ENCODE measurements around the gene C2orf92. TPM values are rescaled to one million over a fixed set of nuclear protein-coding genes. Genes with fewer than 3 reads are reported as not detected.

C2orf92 gene
- total RNA-seq, 1 experiment from 2014 or later = 5.3 TPM

DNA sequence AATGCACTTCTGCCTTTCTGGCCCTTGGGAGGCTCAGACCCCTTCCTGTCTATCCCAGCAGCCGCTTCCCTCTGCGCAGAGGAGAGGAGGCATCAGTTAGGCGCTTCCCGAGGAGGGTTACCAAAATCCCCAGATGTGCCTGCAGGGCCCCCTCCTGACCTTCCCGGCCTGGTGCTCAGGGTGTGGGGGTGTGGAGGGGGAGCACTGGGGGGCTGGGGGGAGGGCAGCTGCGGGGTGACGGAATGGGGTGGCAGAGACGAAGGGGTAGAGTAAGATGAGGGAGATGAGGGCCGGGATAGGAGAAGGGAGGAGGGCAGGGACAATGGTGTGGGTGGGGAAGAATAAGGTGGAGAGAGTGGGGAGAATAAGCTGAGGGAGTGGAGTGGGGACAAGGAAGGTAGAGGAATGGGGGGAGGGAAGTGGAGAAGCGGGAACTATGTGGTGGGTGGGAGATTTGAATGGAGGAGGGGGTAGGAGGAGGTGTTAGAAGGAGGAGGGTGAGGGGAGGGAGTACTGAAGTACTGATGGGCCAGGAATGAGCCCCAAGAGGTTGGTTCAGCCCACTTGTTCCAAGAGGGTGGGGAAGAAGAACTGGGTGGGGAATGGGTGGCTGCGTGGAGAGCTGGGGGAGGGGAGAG lies 37.3 kb downstream of the C2orf92 start:
- ChIA-PET POLR2A (interaction anchor here (0.7 kb wide), 1 partner anchor 462 kb away, joined by 4 read pairs; no protein-coding TSS in a partner anchor), CTCF (interaction anchor here (0.6 to 3.2 kb wide), 5 partner anchors 10 to 468 kb away, joined by 3 to 11 read pairs (median 4); no protein-coding TSS in a partner anchor)
- Mint-ChIP-seq H3K4me1 (ENCODE audit: insufficient read depth, unreplicated experiment) (no peaks in the 10 kb centered on the region), H3K36me3 (ENCODE audit: insufficient read depth, unreplicated experiment) (no peaks in the 10 kb centered on the region), H3K9me3 (ENCODE audit: unreplicated experiment) (no peaks in the 10 kb centered on the region), H3K27me3 (ENCODE audit: insufficient read depth, unreplicated experiment) (no peaks in the 10 kb centered on the region), H3K27ac (ENCODE audit: low read depth, unreplicated experiment) (no peak overlapping the region), H3K4me3 (ENCODE audit: unreplicated experiment) (no peak overlapping the region)
- no peak for DNase-seq (ENCODE audit: unreplicated experiment)
- intact Hi-C loops (cut with micrococcal nuclease) = no loop called here
- BruUV-seq (replicated peaks) = no TSS peak
- TF ChIP-seq CTCF (IDR thresholded peaks at IDR 0.05; ENCODE audit: unreplicated experiment) = no peak

- ChIA-PET POLR2A (no interaction called here), CTCF (interaction anchor here (0.5 to 3.2 kb wide), 7 partner anchors 7 to 678 kb away, joined by 3 to 12 read pairs (median 9); no protein-coding TSS in a partner anchor)
- H3K27me3 Mint-ChIP-seq (ENCODE audit: insufficient read depth, unreplicated experiment) = no peaks in the 10 kb centered on the region
- no peaks in the 10 kb centered on the region for H3K4me1 Mint-ChIP-seq (ENCODE audit: insufficient read depth, unreplicated experiment)
- no peaks in the 10 kb centered on the region for H3K36me3 Mint-ChIP-seq (ENCODE audit: insufficient read depth, unreplicated experiment)
- DNase-seq (ENCODE audit: unreplicated experiment) = no peak
- H3K9me3 Mint-ChIP-seq (ENCODE audit: unreplicated experiment) = no peaks in the 10 kb centered on the region
- TF ChIP-seq CTCF (IDR thresholded peaks at IDR 0.05; ENCODE audit: unreplicated experiment) = no peak
- H3K4me3 Mint-ChIP-seq (ENCODE audit: unreplicated experiment) = no peak overlapping the region
- BruUV-seq (replicated peaks) = no TSS peak
- intact Hi-C loops (cut with micrococcal nuclease) = no loop called here
- no peak overlapping the region for H3K27ac Mint-ChIP-seq (ENCODE audit: low read depth, unreplicated experiment)
Observed at GRCh38 chr2:97707362-97708047, 38.0 kb downstream of the C2orf92 start.

DNA sequence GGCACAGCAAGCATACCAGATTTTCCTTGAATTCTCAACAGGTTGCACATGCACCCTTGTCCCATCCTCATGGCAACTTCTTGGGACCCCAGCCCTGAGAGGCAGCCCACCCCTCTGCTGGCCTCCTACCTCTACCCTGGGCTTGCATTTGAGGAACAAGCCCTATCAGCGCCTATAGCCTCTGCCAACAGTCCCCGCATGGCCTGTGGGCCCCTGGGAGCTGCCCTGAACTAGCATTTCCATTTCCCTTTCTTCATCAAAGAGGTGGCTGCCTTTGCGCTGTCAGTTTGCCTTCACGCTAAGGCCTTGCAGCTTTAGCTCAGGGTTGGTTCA lies 38.5 kb downstream of the C2orf92 start:
- no peak overlapping the region for H3K27ac Mint-ChIP-seq (ENCODE audit: low read depth, unreplicated experiment)
- DNase-seq (ENCODE audit: unreplicated experiment) = no peak
- no peaks in the 10 kb centered on the region for H3K36me3 Mint-ChIP-seq (ENCODE audit: insufficient read depth, unreplicated experiment)
- no peak for TF ChIP-seq CTCF (IDR thresholded peaks at IDR 0.05; ENCODE audit: unreplicated experiment)
- intact Hi-C loops (cut with micrococcal nuclease) = no loop called here
- H3K9me3 Mint-ChIP-seq (ENCODE audit: unreplicated experiment) = no peaks in the 10 kb centered on the region
- no peaks in the 10 kb centered on the region for H3K27me3 Mint-ChIP-seq (ENCODE audit: insufficient read depth, unreplicated experiment)
- H3K4me3 Mint-ChIP-seq (ENCODE audit: unreplicated experiment) = no peak overlapping the region
- POLR2A ChIA-PET = no interaction called here
- BruUV-seq (replicated peaks) = no TSS peak
- no peaks in the 10 kb centered on the region for H3K4me1 Mint-ChIP-seq (ENCODE audit: insufficient read depth, unreplicated experiment)
- CTCF ChIA-PET = interaction anchor here (0.5 to 3.2 kb wide), 7 partner anchors 8 to 678 kb away, joined by 3 to 12 read pairs (median 9); no protein-coding TSS in a partner anchor

DNA sequence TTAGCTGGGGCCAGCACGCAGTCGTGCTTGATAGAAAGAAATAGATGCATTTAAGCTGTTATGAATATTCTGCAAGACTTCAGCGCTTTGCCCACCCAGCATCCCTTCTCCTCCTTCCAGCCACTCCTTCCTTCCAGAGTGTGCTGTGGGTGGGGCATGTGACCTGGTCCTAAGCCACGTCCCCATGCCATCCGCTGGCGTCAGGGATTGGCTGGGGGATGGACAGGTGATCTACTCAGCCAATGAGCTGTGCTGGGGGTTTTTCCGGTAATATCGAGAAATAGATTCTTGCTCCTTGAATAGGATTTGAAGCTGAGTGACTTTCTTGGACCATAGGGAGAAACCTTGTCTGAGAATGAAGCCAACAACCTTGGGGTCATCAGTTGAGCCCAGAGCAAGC lies 39.1 kb downstream of the C2orf92 start:
- ChIA-PET CTCF (interaction anchor here (0.5 to 3.2 kb wide), 6 partner anchors 8 to 677 kb away, joined by 4 to 12 read pairs (median 10); no protein-coding TSS in a partner anchor), POLR2A (interaction anchor here (0.6 kb wide), 1 partner anchor 25 kb away, joined by 3 read pairs; no protein-coding TSS in a partner anchor)
- Mint-ChIP-seq H3K4me1 (ENCODE audit: insufficient read depth, unreplicated experiment) (no peaks in the 10 kb centered on the region), H3K9me3 (ENCODE audit: unreplicated experiment) (no peaks in the 10 kb centered on the region), H3K4me3 (ENCODE audit: unreplicated experiment) (no peak overlapping the region), H3K27ac (ENCODE audit: low read depth, unreplicated experiment) (no peak overlapping the region), H3K36me3 (ENCODE audit: insufficient read depth, unreplicated experiment) (no peaks in the 10 kb centered on the region), H3K27me3 (ENCODE audit: insufficient read depth, unreplicated experiment) (no peaks in the 10 kb centered on the region)
- no peak for TF ChIP-seq CTCF (IDR thresholded peaks at IDR 0.05; ENCODE audit: unreplicated experiment)
- DNase-seq (ENCODE audit: unreplicated experiment) = no peak
- intact Hi-C loops (cut with micrococcal nuclease) = no loop called here
- no TSS peak for BruUV-seq (replicated peaks)

Data from MCF 10A (cell line).